GM12878 (cell line): ENCODE results near the gene RAD51B. TPM values are rescaled to one million over a fixed set of nuclear protein-coding genes. Genes with fewer than 3 reads are reported as not detected.

Experiments
- ATAC-seq: fragments of 200-7000 bp; cut with Tn5 transposase; 3 replicates; pipeline ENCODE4 v1.9.1; 2020; ENCODE audit warnings: mild to moderate bottlenecking, moderate library complexity
- BruUV-seq: library from RNA; stranded (reverse); fragments of 400-500 nt; replicated peaks from 2 replicates; lab custom pipeline; 2021; lab: Mats Ljungman, UMichigan
- CTCF ChIA-PET: fragments of 300-600 bp; sonication (Branson Sonifier 250); formaldehyde crosslinking; extraction: SDS; loops from one replicate; lab custom pipeline; 2021; ENCODE audit warnings: inconsistent platforms; lab: Yijun Ruan, JAX
- POLR2A ChIA-PET: fragments of 350-600 bp; formaldehyde crosslinking; extraction: SDS; loops from one replicate; lab custom pipeline; 2021; ENCODE audit warnings: inconsistent platforms; lab: Charles Lee
- RAD21 ChIA-PET: fragments of 300-600 bp; sonication (Branson Sonifier 250); formaldehyde crosslinking; loops from one replicate; lab custom pipeline; 2023; ENCODE audit warnings: antibody characterized with exemption; ENCODE audit not compliant: unreplicated experiment; lab: Charles Lee
- SMC1A ChIA-PET: fragments of 300-600 bp; sonication (Branson Sonifier 250); formaldehyde crosslinking; loops from one replicate; lab custom pipeline; 2023; ENCODE audit not compliant: unreplicated experiment, uncharacterized antibody; lab: Charles Lee
- DNase-seq: peaks from one replicate; pipeline ENCODE4 v3.0.0-alpha.2; 2011; ENCODE audit warnings: low read depth, low spot score
- FAIRE-seq: peaks from 3 replicates; lab custom pipeline; 2011; peaks lifted over from hg19 to GRCh38; lab: Jason Lieb, UNC
- H2AFZ ChIP-seq: 2 replicates; pipeline ENCODE4 v1.6.0; 2011; ENCODE audit warnings: low read depth, low read length, control low read depth; ENCODE audit not compliant: control insufficient read depth
- H3K27ac ChIP-seq: 2 replicates; pipeline ENCODE4 v1.5.1; 2011; ENCODE audit warnings: control low read depth; ENCODE audit not compliant: control insufficient read depth, insufficient read depth
- H3K27me3 ChIP-seq, 2 experiments: replicated peaks in 1 of 2; 2 replicates each; pipeline versions ENCODE4 v1.6.0 to v1.6.1; 2011; ENCODE audit warnings: low read length in 1 of 2; ENCODE audit not compliant: control insufficient read depth in 2 of 2, insufficient read depth in 2 of 2
- H3K36me3 ChIP-seq, 2 experiments: 2 replicates each; pipeline ENCODE4 v1.5.1; 2011; ENCODE audit warnings: low read length in 1 of 2; ENCODE audit not compliant: control insufficient read depth in 2 of 2, insufficient read depth in 2 of 2
- H3K4me1 ChIP-seq: 2 replicates; pipeline ENCODE4 v1.6.1; 2011; ENCODE audit warnings: mild to moderate bottlenecking, low read length, moderate library complexity, mixed read lengths; ENCODE audit not compliant: control insufficient read depth, insufficient read depth
- H3K4me2 ChIP-seq: 2 replicates; pipeline ENCODE4 v1.6.0; 2011; ENCODE audit warnings: control low read depth; ENCODE audit not compliant: control insufficient read depth, insufficient read depth
- H3K4me3 ChIP-seq: fragments of 200-600 bp; sonication (generic); 2 replicates; pipeline ENCODE4 v1.5.1; 2016
- H3K79me2 ChIP-seq: 2 replicates; pipeline ENCODE4 v1.6.0; 2011; ENCODE audit warnings: low read length; ENCODE audit not compliant: control insufficient read depth, insufficient read depth
- H3K9ac ChIP-seq: 2 replicates; pipeline ENCODE4 v1.8.0; 2011; ENCODE audit warnings: low read length, control low read depth, mixed read lengths; ENCODE audit not compliant: control insufficient read depth, insufficient read depth
- H3K9me3 ChIP-seq: replicated peaks from 3 replicates; pipeline ENCODE4 v1.5.1; 2011; ENCODE audit warnings: mild to moderate bottlenecking, low read length; ENCODE audit not compliant: control insufficient read depth, insufficient read depth
- H4K20me1 ChIP-seq: 2 replicates; pipeline ENCODE4 v1.6.0; 2011; ENCODE audit not compliant: control insufficient read depth, insufficient read depth
- ATF2 ChIP-seq: IDR thresholded peaks from 2 replicates; pipeline ENCODE4 v1.6.1; 2012; ENCODE audit warnings: low read length, inconsistent platforms
- CBX5 ChIP-seq: sonication (generic); IDR thresholded peaks from 2 replicates; pipeline ENCODE4 v1.6.1; 2016; ENCODE audit warnings: low read depth, moderate library complexity, mild to moderate bottlenecking, inconsistent platforms
- CREM ChIP-seq: IDR thresholded peaks from 2 replicates; pipeline ENCODE4 v1.6.1; 2014; ENCODE audit warnings: antibody characterized with exemption, low read depth
- ELK1 ChIP-seq: IDR thresholded peaks from 2 replicates; pipeline ENCODE4 v1.6.1; 2012; ENCODE audit warnings: low read depth, low read length, improper control_type of control experiment
- ESRRA ChIP-seq: IDR thresholded peaks from 2 replicates; pipeline ENCODE4 v1.6.1; 2012; ENCODE audit warnings: mild to moderate bottlenecking, low read length, improper control_type of control experiment
- HSF1 ChIP-seq: fragments of 150-350 bp; IDR thresholded peaks from 2 replicates; pipeline ENCODE4 v1.6.1; 2014; ENCODE audit warnings: mild to moderate bottlenecking, low read depth, low read length
- POLR2A ChIP-seq: IDR thresholded peaks from 2 replicates; pipeline ENCODE4 v1.6.1; 2011; ENCODE audit warnings: low read depth, mild to moderate bottlenecking, low read length
- POLR2AphosphoS2 ChIP-seq: IDR thresholded peaks from 2 replicates; pipeline ENCODE4 v1.6.1; 2011; ENCODE audit warnings: low read depth, mild to moderate bottlenecking, low read length, improper control_type of control experiment, moderate library complexity
- RCOR1 ChIP-seq: conservative IDR thresholded peaks from 2 replicates; pipeline ENCODE4 v1.6.1; 2012; ENCODE audit warnings: low read depth, low read length, improper control_type of control experiment
- RUNX3 ChIP-seq: IDR thresholded peaks from 2 replicates; pipeline ENCODE4 v1.6.1; 2012; ENCODE audit warnings: low read length, inconsistent platforms
- STAT3 ChIP-seq: IDR thresholded peaks from 2 replicates; pipeline ENCODE4 v1.6.1; 2011; ENCODE audit warnings: low read depth, low read length, improper control_type of control experiment
- in situ Hi-C: fragments of 300-500 bp; cut with MboI; formaldehyde crosslinking; loops from 9 replicates; pipeline ENCODE4 v1.14.3; 2018; ENCODE audit warnings: mixed read lengths
- intact Hi-C: fragments of 100-400 bp; cut with micrococcal nuclease; formaldehyde crosslinking; loops from one replicate; pipeline ENCODE4 v1.14.2; 2022; ENCODE audit not compliant: unreplicated experiment
- polyA plus RNA-seq, 11 experiments: library from polyadenylated mRNA; depleted of rRNA in 4 of 11; unstranded in 6 of 11; stranded (reverse) in 5 of 11; fragments of >200 nt; fragmentation: Nextera tagmentation in 4 of 11; fragmentation: Illumina TruSeq in 1 of 11; extraction: Ambion mirVana in 4 of 11; extraction: Trizol in 1 of 11; gene quantifications; 1 replicate in 1 of 11; 2 replicates in 10 of 11; pipeline versions ENCODE4 v1.2.1 to v1.2.3, GENCODE V29; 2011 to 2016; ENCODE audit warnings: inconsistent platforms in 2 of 11, missing spikeins in 2 of 11, low read depth in 1 of 11
- total RNA-seq, 4 experiments: library from RNA; depleted of rRNA in 3 of 4; stranded (reverse); fragments of >200 nt in 3 of 4; fragmentation: Illumina TruSeq in 1 of 4; extraction: Trizol in 1 of 4; gene quantifications; 2 replicates each; pipeline versions ENCODE4 v1.2.1 to v1.2.3, GENCODE V29; 2013 to 2021
- TF ChIP-seq, protein P1 (sequence below): fragments of 450-650 bp; formaldehyde crosslinking; IDR thresholded peaks from 2 replicates; pipeline ENCODE4 v1.5.0; 2022; ENCODE audit warnings: mild to moderate bottlenecking, missing genetic modification characterization
- TF ChIP-seq, protein P2 (sequence below): IDR thresholded peaks from 2 replicates; pipeline ENCODE4 v1.6.1; 2011; ENCODE audit warnings: borderline replicate concordance, low read depth, mild to moderate bottlenecking, moderate library complexity, low read length; ENCODE audit not compliant: insufficient read depth, poor library complexity, severe bottlenecking

The RAD51B gene
- total and polyA plus RNA-seq, 10 of the 15 experiments (the other 5 are each of a cell fraction or from before 2014, with no cell fraction given) = 9.8 to 26.8 (median 21.3) TPM

DNA sequence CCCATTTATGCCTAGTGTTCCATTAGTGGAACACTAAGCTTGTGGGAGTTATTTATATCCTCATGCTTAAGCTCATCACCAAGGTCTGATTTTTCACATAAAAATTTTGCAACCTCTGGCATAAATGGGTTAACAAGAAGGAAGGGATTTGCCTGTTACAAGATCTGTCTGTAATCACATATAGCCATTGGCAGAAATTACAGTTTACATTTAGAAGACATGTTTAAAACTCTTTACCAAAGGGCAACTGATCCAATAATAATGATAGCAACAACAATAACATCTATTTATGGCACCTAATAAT is 550.4 kb downstream of the RAD51B start:
- no TSS peak for BruUV-seq
- ChIA-PET SMC1A (interaction anchor here (0.6 to 11.9 kb wide), 19 partner anchors 7 to 447 kb away, joined by 3 to 114 read pairs (median 16); no protein-coding TSS in a partner anchor), POLR2A (interaction anchor here (0.6 to 3.4 kb wide), 7 partner anchors 31 to 422 kb away, joined by 3 to 17 read pairs (median 3); no protein-coding TSS in a partner anchor), RAD21 (interaction anchor here (1.0 to 15.0 kb wide), 13 partner anchors 8 to 136 kb away, joined by 3 to 194 read pairs (median 25); no protein-coding TSS in a partner anchor), CTCF (interaction anchor here (0.8 to 2.8 kb wide), 7 partner anchors 10 to 446 kb away, joined by 3 to 16 read pairs (median 4); no protein-coding TSS in a partner anchor)
- H3K27me3 ChIP-seq = no peaks in the 10 kb centered on the region
- FAIRE-seq = no peak
- in situ Hi-C loops = no loop called here
- no peak for ATAC-seq
- 0 out of 4 replicates have a peak, but pooled peaks cover 0 to 2% of the 10 kb centered on the region in 2 experiments for H3K36me3 ChIP-seq
- peaks cover 8% of the 10 kb centered on the region; the same call in 2 of the 3 replicates for H3K9me3 ChIP-seq
- intact Hi-C loops = no loop called here
- H3K9ac ChIP-seq = peak overlapping the region; percentile 68
- peak overlapping the region; percentile 94 for H3K27ac ChIP-seq
- peaks cover 60% of the 10 kb centered on the region for H3K4me1 ChIP-seq
- H3K4me2 ChIP-seq = peak overlapping the region; percentile 80
- H3K4me3 ChIP-seq = no peak overlapping the region
- no peak overlapping the region for H2AFZ ChIP-seq
- H4K20me1 ChIP-seq = no peaks in the 10 kb centered on the region
- H3K79me2 ChIP-seq = no peaks in the 10 kb centered on the region
- DNase-seq = no peak
- no peak for TF ChIP-seq POLR2AphosphoS2
- TF ChIP-seq ATF2 = no peak
- no peak for TF ChIP-seq ESRRA
- TF ChIP-seq, protein P1, sequence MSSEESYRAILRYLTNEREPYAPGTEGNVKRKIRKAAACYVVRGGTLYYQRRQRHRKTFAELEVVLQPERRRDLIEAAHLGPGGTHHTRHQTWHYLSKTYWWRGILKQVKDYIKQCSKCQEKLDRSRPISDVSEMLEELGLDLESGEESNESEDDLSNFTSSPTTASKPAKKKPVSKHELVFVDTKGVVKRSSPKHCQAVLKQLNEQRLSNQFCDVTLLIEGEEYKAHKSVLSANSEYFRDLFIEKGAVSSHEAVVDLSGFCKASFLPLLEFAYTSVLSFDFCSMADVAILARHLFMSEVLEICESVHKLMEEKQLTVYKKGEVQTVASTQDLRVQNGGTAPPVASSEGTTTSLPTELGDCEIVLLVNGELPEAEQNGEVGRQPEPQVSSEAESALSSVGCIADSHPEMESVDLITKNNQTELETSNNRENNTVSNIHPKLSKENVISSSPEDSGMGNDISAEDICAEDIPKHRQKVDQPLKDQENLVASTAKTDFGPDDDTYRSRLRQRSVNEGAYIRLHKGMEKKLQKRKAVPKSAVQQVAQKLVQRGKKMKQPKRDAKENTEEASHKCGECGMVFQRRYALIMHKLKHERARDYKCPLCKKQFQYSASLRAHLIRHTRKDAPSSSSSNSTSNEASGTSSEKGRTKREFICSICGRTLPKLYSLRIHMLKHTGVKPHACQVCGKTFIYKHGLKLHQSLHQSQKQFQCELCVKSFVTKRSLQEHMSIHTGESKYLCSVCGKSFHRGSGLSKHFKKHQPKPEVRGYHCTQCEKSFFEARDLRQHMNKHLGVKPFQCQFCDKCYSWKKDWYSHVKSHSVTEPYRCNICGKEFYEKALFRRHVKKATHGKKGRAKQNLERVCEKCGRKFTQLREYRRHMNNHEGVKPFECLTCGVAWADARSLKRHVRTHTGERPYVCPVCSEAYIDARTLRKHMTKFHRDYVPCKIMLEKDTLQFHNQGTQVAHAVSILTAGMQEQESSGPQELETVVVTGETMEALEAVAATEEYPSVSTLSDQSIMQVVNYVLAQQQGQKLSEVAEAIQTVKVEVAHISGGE (CRISPR knock-in tag) = no peak
- no peak for TF ChIP-seq POLR2A
- TF ChIP-seq RCOR1 = no peak
- TF ChIP-seq HSF1 = no peak
- TF ChIP-seq CBX5 = no peak
- TF ChIP-seq ELK1 = no peak
- TF ChIP-seq STAT3 = no peak
- TF ChIP-seq, protein P2, sequence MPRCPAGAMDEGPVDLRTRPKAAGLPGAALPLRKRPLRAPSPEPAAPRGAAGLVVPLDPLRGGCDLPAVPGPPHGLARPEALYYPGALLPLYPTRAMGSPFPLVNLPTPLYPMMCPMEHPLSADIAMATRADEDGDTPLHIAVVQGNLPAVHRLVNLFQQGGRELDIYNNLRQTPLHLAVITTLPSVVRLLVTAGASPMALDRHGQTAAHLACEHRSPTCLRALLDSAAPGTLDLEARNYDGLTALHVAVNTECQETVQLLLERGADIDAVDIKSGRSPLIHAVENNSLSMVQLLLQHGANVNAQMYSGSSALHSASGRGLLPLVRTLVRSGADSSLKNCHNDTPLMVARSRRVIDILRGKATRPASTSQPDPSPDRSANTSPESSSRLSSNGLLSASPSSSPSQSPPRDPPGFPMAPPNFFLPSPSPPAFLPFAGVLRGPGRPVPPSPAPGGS = no peak
- TF ChIP-seq CREM = no peak
- no peak for TF ChIP-seq RUNX3
